GM18951 (cell line): Measurements from ENCODE around the gene MICAL2.

ENCODE experiments used
- POLR2A ChIP-seq: IDR thresholded peaks from 4 replicates; pipeline ENCODE4 v1.6.1; 2011; ENCODE audit warnings: mild to moderate bottlenecking; ENCODE audit not compliant: insufficient read length, insufficient read depth; ENCODE audit errors: extremely low read depth
- in situ Hi-C: fragments of 300-500 bp; cut with MboI; formaldehyde crosslinking; loops from one replicate; pipeline ENCODE4 v1.12.0; 2022; ENCODE audit warnings: low sequenced_read_pairs, mixed read lengths, inconsistent platforms; ENCODE audit not compliant: unreplicated experiment

MICAL2 gene

DNA sequence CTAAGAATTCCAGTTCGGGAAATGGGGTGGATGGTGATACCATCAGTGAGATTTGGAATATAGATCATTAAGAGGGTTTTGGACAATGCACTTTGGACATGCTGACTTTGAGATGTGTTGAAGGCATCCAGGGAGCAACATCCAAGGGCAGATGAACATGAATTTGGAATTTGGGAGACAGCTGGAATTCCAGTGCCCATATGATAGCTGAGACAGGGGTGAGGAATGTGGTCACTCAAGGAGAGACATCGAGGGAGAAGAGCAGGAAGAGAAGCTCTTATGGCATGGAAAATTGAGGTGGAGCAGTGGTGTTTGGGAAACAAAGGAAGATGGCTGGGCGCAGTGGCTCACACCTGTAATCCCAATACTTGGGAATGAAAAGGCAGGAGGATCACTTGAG, 11.8 kb upstream of the MICAL2 start:
- in situ Hi-C loops: no loop called here
- no peak for TF ChIP-seq POLR2A

DNA sequence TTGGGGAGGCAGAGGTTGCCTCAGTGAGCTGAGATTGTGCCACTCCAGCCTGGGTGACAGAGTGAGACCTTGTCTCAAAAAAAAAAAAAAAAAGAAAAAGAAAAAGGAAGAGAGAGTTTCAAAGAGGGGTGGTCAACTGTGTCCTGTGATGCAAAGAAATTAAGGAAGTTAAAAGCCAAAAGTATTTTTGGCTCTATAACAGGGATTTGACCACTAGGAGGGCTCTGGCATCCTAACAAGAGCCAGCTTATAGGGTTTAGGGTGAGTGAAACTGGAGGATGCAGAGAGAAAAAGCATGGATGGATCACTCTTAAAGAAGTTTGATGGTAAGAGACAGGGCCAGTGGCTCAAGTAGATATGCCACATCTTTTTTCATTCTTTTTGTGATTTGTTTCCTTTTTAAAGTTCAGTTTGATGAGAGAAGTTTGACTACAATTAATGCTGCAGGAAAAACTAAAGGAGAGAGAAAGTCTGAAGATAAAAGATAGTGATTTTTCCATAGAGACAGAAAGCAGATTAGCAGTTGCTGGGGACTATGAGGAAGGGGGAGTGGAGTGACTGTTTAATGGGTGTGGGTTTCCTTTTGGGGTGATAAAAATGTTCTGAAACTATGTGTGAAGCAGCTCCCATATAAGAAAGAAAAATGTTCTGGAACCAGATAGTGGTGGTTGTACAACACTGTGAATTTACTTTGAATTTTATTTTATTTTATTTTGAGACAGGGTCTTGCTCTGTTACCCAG, 11.1 kb upstream of the MICAL2 start:
- in situ Hi-C loops: no loop called here
- TF ChIP-seq POLR2A: no peak

- no peak for TF ChIP-seq POLR2A
- in situ Hi-C loops: no loop called here
Measured at GRCh38 chr11:12100429-12100828, 10.0 kb upstream of the MICAL2 start.

GRCh38 chr11:12100841-12101242, 9.5 kb upstream of the MICAL2 start:
- in situ Hi-C loops: no loop called here
- TF ChIP-seq POLR2A: no peak

DNA sequence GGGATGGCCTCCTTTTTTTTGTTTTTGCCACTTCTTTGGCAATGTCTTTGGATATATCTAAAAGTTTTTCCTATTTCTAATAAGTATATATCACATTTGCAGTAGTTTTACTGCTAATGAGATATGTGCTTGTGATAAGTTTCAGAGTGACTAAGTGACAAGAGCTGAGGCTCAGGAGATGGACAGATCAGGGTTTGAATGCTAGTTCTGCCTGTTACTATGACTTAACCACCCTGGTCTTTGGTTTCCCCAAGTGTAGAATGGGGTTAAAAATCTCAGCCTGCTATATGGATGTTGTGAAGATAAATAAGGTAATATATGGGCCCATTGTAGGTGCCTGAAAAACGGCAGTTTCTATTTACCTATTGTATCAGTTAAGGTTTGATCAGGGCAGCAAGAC, 9.1 kb upstream of the MICAL2 start:
- in situ Hi-C loops: no loop called here
- no peak for TF ChIP-seq POLR2A

DNA sequence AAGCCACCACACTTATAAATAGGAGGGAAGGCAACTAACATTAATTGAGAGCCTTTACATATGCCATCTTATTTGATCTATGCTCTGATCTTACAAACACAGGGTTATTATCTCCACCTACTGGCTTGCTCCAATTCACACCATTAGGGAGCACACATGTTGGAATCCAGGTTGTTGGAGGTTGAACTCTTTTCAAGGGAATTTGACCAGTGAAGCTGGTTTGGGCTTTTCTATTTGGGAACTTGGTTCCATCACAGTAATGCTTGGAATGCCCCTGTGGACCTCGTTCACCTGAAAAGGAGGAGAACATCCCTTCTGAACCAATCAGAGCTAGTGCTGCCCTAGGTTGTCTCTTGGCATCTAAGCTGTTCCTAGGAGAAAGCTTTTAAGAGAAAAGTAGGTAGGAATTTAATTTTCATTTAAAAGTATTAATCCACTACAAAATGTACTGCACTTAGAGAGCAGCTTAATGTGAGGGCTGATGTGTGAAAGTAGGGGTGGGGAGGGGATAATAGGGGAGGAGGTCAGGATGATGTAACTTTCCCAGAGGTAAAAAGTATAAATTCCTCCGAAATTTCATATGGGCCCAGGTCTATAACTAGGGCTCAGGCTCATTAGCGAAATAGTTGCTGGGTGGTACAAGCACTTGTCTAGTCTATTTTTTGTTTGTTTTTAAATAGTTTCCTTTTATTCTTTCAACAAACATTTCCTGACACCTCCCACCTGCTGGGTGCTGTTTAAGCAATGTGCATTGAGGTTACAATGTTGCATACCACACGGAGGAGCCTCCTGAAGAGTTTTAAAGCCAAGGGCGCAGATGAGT, 7.6 kb upstream of the MICAL2 start:
- TF ChIP-seq POLR2A: no peak
- in situ Hi-C loops: no loop called here

- in situ Hi-C loops: no loop called here
- TF ChIP-seq POLR2A: no peak
Measured at GRCh38 chr11:12103411-12104225, 6.8 kb upstream of the MICAL2 start.

- no peak for TF ChIP-seq POLR2A
- in situ Hi-C loops: no loop called here
Measured at GRCh38 chr11:12105471-12105870, 4.9 kb upstream of the MICAL2 start.

DNA sequence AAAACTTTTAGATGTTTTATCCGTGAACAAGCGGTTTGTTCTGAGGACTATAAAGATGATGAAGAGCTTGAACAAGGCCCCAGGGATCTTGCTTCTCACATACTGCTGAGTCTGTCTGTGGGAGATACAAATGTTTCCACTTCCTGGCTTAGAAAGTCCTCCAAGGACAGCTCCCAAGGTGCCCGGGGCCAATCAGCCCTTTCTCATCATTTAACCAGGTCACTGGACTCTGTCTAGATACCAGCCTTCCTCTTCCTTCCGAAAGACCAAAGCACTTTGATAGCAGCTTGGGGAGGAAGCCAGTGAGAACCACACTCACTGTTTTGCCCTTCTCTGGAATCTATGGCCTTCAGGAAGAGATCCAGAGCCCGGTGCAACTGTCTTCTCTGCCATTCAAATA, 4.3 kb upstream of the MICAL2 start:
- in situ Hi-C loops: no loop called here
- no peak for TF ChIP-seq POLR2A

DNA sequence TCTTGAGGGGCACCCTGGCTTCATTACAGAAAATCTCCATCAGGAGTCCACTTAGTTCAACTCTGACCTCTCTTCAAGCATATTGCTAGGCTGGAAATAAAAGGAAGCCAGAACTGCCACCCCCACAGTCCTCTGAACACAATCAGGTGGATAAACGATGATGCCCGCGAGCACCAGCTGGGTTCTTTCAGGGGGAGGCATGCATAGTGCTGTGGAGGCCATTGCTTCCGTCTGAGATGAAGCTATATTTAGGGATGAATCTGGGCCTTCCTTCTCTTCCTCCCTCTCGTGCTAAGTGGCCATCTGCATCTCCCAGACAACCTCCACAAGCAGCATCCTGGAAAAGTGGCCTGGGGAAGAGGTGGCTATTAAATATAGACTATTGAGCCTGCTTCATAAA, 3.9 kb upstream of the MICAL2 start:
- in situ Hi-C loops: no loop called here

DNA sequence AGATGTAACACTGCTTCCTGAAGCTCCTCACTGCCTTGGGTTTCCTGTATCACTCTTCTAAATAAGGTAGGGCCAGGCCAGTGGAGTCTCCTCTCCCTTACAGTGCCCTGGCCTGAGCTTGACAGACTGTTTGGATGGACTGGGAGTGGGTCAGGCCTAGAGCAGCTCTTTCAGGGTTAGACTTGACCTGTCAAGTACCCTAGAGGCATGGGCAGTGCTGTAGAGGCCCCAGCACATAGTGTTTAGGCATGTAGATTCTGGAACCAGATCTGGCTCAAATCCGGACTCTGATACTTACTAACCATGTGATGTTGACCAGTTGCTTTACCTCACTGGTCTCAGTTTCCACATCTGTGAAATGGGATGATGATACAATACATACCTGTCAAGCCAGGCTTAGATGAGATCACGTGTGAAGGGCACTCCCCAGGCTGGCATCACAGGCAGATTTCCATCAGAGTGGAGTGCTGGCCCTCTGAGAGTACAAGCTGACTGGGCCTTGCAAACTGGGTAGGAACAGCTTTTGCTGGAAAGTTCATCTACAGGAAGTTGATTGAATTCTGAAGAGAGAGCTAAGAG, 1.4 kb upstream of the MICAL2 start:
- TF ChIP-seq POLR2A: no peak
- in situ Hi-C loops: no loop called here

More for the DNA sequence above, 3.9 kb upstream of the MICAL2 start:
- no peak for TF ChIP-seq POLR2A

- in situ Hi-C loops: no loop called here
- no peak for TF ChIP-seq POLR2A
Measured at GRCh38 chr11:12109591-12110196, 696 bp upstream of the MICAL2 start.

- in situ Hi-C loops: no loop called here
- no peak for TF ChIP-seq POLR2A
Measured at GRCh38 chr11:12110714-12111548, 541 bp downstream of the MICAL2 start.
